GM21367 (cell line): Measurements from ENCODE around the gene MBD6.
"Not testable (repeated sequence)": the region's sequence is repeated elsewhere in the genome, so short reads cannot be mapped to it uniquely, and the experiment has no call there.

Experiments
- ATAC-seq: cut with Tn5 transposase; IDR thresholded peaks from one replicate; pipeline ENCODE4 v1.9.1; 2021; ENCODE audit not compliant: unreplicated experiment

The MBD6 gene

GRCh38 chr12:57514720-57515407 lies 7.8 kb upstream of the MBD6 start:
- ATAC-seq: no peak

- no peak for ATAC-seq
Measured at GRCh38 chr12:57515408-57515933, 7.2 kb upstream of the MBD6 start.

GRCh38 chr12:57515934-57516541 lies 6.6 kb upstream of the MBD6 start:
- no peak for ATAC-seq

DNA sequence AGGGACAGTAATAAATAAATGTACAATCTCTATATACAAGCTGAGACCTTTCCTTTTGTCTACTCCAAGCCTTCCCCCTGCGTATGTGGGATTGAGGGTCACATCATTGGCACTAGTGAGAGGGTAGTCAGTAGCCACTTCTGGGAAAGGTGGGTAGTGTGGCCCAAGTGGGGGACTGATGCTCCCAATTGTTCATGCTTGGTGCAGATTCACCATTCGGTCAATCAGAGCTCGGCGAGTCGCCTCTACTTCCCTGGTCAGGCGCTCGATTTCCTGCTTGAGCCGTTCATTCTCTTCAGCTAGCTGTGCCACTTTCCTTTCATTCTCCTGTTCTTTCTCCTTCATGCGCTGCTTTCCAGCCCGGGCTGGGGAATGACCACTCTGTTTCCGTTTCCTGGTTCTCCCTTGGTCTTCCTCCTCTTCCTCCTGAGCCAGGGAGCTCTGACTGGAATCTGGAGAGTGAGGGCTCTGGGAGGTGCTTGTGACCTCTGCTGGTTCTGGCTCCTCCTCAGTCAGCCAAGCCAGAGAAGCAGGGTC lies 5.9 kb upstream of the MBD6 start:
- no peak for ATAC-seq

DNA sequence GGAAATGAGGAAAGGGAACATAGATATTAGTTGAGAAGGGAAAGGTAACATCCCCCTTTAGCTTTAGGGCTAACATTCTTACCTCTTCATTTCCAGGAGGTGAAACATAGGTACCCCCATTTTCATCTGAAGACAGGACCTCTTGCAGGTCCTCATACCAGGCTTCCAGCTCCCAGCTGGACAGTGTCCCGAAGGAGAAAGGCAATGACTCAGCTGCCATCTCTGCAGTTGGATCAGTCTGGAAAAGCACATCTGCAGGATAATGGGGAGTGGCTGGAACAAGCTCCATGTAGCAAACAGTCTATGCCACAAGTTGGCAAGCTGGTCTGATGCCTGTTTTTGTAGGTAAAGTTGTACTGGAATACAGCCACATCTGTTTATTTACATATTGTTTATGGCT lies 5.4 kb upstream of the MBD6 start:
- ATAC-seq: no peak

GRCh38 chr12:57517718-57518117 lies 4.9 kb upstream of the MBD6 start:
- ATAC-seq: not testable (repeated sequence)

DNA sequence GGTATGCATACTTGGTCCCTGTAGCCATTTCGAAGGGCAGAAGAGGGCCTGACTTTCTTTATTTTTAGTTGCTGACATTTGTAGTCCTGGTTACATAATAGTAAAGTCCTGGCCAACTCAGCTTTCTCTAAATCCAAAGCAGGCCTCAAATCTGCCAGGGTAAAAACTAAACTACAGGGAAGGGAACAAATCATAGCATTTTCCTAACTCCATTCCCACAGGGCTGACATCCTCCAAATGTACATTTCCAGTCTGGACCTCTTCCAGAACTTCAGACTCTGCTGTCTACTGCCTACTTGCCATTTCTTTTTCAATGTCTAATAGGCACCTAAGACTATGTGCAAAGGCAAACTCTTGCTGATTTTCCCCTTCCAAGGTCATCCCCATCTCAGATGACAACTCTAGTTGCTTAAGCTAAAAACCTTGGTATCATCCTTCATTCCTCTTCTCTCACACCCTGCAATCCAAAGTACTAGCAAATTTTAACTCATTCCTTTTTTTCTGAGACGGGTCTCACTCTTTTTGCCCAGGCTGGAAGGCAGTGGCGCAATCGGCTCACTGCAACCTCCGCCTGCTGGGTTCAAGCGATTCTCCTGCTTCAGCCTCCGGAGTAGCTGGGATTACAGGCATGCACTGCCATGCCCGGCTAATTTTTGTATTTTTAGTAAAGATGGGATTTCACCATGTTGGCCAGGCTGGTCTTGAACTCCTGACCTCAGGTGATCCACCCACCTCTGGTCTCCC lies 4.3 kb upstream of the MBD6 start:
- no peak for ATAC-seq

DNA sequence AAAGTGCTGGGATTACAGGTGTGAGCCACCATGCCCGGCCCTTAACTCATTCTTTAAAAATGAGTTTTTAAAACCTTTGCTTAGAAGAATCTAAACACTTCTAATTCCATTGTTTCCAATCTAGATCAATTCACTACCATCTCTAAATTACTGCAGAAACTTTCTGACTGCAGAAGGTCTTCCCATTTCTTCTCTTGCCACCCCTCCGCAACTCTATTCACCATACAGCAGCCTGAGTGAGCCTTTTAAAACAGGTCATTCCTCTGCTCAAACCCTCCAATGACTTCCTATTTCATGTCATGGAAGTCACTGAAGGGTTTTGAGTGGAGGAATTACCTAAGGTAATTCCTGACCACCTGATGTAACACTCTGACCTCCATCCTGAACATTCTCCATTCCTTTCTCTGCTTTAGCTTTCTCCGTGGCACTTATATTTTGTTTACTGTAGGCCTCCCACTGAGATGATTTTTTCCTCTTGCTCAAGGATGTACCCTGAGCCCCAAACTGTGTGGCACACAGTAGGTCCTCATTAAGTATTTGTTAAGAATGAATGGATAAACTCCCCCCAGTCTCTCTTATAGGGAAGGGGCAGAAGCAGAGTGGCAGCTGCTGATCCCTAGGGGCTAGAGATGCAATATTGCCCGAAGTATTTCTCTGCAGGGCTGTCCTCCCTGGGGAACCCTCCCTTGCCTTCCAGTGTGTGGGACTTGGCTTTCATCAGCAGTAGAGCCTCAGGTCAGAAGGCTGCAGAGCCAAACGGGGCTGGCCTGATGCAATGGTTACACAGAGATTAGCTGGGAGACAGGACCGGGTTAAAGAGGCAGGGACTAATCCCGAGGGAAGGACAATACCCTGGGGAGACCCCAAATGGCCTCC lies 3.5 kb upstream of the MBD6 start:
- ATAC-seq: no peak

GRCh38 chr12:57519796-57520052 lies 2.9 kb upstream of the MBD6 start:
- ATAC-seq: no peak

GRCh38 chr12:57520053-57520818 lies 2.4 kb upstream of the MBD6 start, which contains the start of gene DDIT3:
TSS of gene DDIT3 (minus strand) at chr12:57520514. CDS start at chr12:57517406, 3,108 bp downstream.
- ATAC-seq: peak; percentile 46

- ATAC-seq: no peak
Measured at GRCh38 chr12:57521525-57522010, 1.1 kb upstream of the MBD6 start.

GRCh38 chr12:57522887-57523705 lies 472 bp downstream of the MBD6 start:
- ATAC-seq: no peak

DNA sequence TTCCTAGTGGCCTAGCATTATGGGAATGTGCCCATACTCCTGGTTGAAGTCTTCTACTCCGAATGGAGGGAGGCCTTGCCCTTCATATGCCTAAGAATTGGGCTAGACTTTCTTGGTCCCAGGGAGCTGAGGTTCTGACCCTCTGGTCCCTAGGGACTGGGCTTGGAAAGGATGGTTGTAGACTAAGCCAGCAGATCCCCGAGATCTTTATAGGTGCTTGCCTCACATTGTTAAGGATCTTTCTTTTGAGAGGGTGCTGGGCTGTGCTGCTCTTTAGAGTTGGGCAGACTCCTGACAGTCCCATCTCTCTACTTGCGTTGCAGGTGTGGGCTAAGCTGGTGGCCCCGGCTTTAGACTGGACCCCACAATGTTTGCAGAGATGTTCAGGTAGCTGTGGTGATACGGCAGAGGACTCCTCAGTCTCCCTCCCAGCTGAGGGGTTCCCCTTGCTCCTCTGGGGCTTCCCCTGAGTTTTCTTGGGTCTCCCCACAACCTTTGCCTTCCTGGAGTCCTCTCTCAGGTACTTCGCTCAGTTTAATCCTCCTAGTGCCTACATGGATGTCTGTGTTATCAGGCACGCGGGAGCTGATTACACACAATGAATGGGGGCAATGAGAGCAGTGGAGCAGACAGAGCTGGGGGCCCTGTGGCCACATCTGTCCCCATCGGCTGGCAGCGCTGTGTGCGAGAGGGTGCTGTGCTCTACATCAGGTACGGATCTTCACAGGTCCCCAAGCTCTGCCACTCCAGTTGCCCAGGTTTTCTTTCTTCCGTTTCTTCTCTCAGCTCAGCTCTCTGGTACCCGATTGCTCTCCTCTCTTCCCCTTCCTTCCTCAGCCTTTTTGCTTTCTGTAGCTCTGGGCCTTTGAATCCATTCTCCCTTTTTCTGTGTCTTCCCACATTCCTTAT lies 1.3 kb downstream of the MBD6 start:
- ATAC-seq: no peak

GRCh38 chr12:57524814-57525614 lies 2.4 kb downstream of the MBD6 start:
- no peak for ATAC-seq

- ATAC-seq: no peak
Measured at GRCh38 chr12:57525615-57526383, 3.2 kb downstream of the MBD6 start.

DNA sequence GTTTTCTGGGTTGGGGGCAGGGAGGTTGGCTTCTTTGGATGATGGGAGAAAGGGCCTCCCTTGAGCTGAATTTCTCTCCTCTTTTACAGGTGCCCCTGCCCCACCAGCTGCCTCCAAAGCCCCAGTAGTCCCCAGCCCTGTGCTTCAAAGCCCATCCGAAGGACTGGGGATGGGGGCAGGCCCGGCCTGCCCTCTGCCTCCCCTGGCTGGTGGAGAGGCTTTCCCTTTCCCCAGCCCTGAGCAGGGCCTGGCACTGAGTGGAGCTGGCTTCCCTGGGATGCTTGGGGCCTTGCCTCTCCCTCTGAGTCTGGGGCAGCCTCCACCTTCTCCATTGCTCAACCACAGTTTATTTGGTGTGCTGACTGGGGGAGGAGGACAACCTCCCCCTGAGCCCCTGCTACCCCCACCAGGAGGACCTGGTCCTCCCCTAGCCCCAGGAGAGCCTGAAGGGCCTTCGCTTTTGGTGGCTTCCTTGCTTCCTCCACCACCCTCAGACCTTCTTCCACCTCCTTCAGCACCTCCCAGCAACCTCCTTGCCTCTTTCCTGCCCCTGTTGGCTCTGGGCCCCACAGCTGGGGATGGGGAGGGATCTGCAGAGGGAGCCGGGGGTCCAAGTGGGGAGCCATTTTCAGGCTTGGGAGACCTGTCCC lies 4.0 kb downstream of the MBD6 start:
- ATAC-seq: no peak
